ENCODE data around the gene KRTAP13-2. TPM values are rescaled to one million over a fixed set of nuclear protein-coding genes. Genes with fewer than 3 reads are reported as not detected.

Gene KRTAP13-2
- total and polyA plus RNA-seq, 2 of the 8 experiments (the other 6 are each of a cell fraction or from before 2014, with no cell fraction given): not detected

GRCh38 chr21:30337772-30338171 lies 34.3 kb downstream of the KRTAP13-2 start:
- H3K4ac ChIP-seq (replicated peaks; ENCODE audit: insufficient read length, low read depth, low read length): no peak overlapping the region
- DNase-seq (ENCODE audit: low read depth in 1 of 2, low spot score in 2 of 2) (no peak), FAIRE-seq (no peak)
- H2BK20ac ChIP-seq (ENCODE audit: low read length): no peak overlapping the region
- no peak overlapping the region for H3K9ac ChIP-seq (replicated peaks in 1 of 4; ENCODE audit: extremely low read depth in 1 of 4, low read depth in 3 of 4, low read length in 3 of 4)
- H3K79me2 ChIP-seq (ENCODE audit: control insufficient read depth in 1 of 2, insufficient read depth in 2 of 2, low read length in 2 of 2): no peaks in the 10 kb centered on the region
- no peak overlapping the region for H4K8ac ChIP-seq (ENCODE audit: extremely low read depth, insufficient read depth, low read length)
- no peak overlapping the region for H3K4me2 ChIP-seq (ENCODE audit: insufficient read depth in 1 of 2, low read depth in 2 of 2, low read length in 2 of 2)
- POLR2A ChIA-PET (ENCODE audit: partially characterized antibody): no interaction called here
- H3K23ac ChIP-seq (ENCODE audit: insufficient read length): no peak overlapping the region
- no peak overlapping the region for H4K5ac ChIP-seq (ENCODE audit: insufficient read length, low read depth, low read length)
- H2BK120ac ChIP-seq (replicated peaks; ENCODE audit: low read depth, low read length): no peak overlapping the region
- H4K20me1 ChIP-seq (replicated peaks in 1 of 2; ENCODE audit: control insufficient read depth in 1 of 2, insufficient read depth in 2 of 2, low read length in 2 of 2): no peaks in the 10 kb centered on the region
- no peaks in the 10 kb centered on the region for H3K36me3 ChIP-seq (ENCODE audit: control insufficient read depth in 2 of 4, insufficient read depth in 4 of 4, low read length in 3 of 4)
- H2AK5ac ChIP-seq (ENCODE audit: low read depth, low read length): no peak overlapping the region
- no peak overlapping the region for H3K18ac ChIP-seq (ENCODE audit: extremely low read depth, low read length)
- no peak overlapping the region for H3K4me3 ChIP-seq (ENCODE audit: extremely low read depth in 1 of 4, insufficient read depth in 2 of 4, low read depth in 3 of 4, low read length in 4 of 4)
- no peak overlapping the region for H3K14ac ChIP-seq (ENCODE audit: insufficient read length)
- H3K23me2 ChIP-seq (ENCODE audit: low read depth, low read length): no peaks in the 10 kb centered on the region
- H3K56ac ChIP-seq (replicated peaks; ENCODE audit: insufficient read length, low read depth, low read length): no peak overlapping the region
- H2BK12ac ChIP-seq (ENCODE audit: low read depth, low read length): no peak overlapping the region
- H3K9me3 ChIP-seq (ENCODE audit: insufficient read depth in 2 of 2, low read depth in 1 of 2, low read length in 1 of 2): no peaks in the 10 kb centered on the region
- H3K27ac ChIP-seq (ENCODE audit: low read depth, low read length): no peak overlapping the region
- no peak overlapping the region for H2AFZ ChIP-seq (ENCODE audit: low read length)
- H2BK15ac ChIP-seq (ENCODE audit: low read length): no peak overlapping the region
- no peak for TF ChIP-seq CTCF (IDR thresholded peaks at IDR 0.05; ENCODE audit: control extremely low read depth in 1 of 3, insufficient read depth in 1 of 3, low read depth in 1 of 3, low read length in 3 of 3)
- no peak for TF ChIP-seq GABPA (IDR thresholded peaks at IDR 0.05; ENCODE audit: borderline replicate concordance, insufficient read depth, low read length)
- no peak for TF ChIP-seq KDM1A (IDR thresholded peaks at IDR 0.05; ENCODE audit: borderline replicate concordance, low read length)
- no peak for TF ChIP-seq SIN3A (conservative IDR thresholded peaks at IDR 0.05 in 1 of 2, IDR thresholded peaks at IDR 0.05 in 1 of 2; ENCODE audit: low read depth in 1 of 2, low read length in 2 of 2)
- TF ChIP-seq CBX5 (IDR thresholded peaks at IDR 0.05; ENCODE audit: low read depth, low read length): no peak
- TF ChIP-seq EGR1 (IDR thresholded peaks at IDR 0.05; ENCODE audit: borderline replicate concordance, low read depth, low read length): no peak
- no peak for TF ChIP-seq KDM5A (IDR thresholded peaks at IDR 0.05; ENCODE audit: low read length)
- no peak for TF ChIP-seq TBP (IDR thresholded peaks at IDR 0.05; ENCODE audit: low read depth, low read length)
- TF ChIP-seq BCL11A (IDR thresholded peaks at IDR 0.05; ENCODE audit: low read depth in 2 of 2, low read length in 2 of 2): no peak
- TF ChIP-seq TAF7 (optimal IDR thresholded peaks at IDR 0.05; ENCODE audit: borderline replicate concordance, low read depth, low read length): no peak
- TF ChIP-seq CEBPB (IDR thresholded peaks at IDR 0.05; ENCODE audit: low read depth, low read length): no peak
- TF ChIP-seq JUND (IDR thresholded peaks at IDR 0.05; ENCODE audit: low read length): no peak
- CTCF ChIA-PET (ENCODE audit: partially characterized antibody): interaction anchor here (0.7 to 1.8 kb wide), 3 partner anchors 9 to 551 kb away, joined by 3 to 7 read pairs (median 5); no protein-coding TSS in a partner anchor
- no peak overlapping the region for H4K91ac ChIP-seq (replicated peaks; ENCODE audit: insufficient read length, low read length)
- no peaks in the 10 kb centered on the region for H3K79me1 ChIP-seq (ENCODE audit: low read depth, low read length)
- H3K27me3 ChIP-seq (replicated peaks in 1 of 4; ENCODE audit: control insufficient read depth in 3 of 4, extremely low read depth in 1 of 4, insufficient read depth in 3 of 4, low read length in 3 of 4): no peaks in the 10 kb centered on the region
- H2BK5ac ChIP-seq (ENCODE audit: low read depth, low read length): no peak overlapping the region
- H3K4me1 ChIP-seq (replicated peaks in 1 of 4; ENCODE audit: control insufficient read depth in 3 of 4, insufficient read depth in 4 of 4, low read length in 3 of 4): no peaks in the 10 kb centered on the region

Measured in H1 (cell line).